A673 (cell line): ENCODE data around the gene RASSF4. TPM values are rescaled to one million over a fixed set of nuclear protein-coding genes. Genes with fewer than 3 reads are reported as not detected.
A peak's percentile ranks its signal among the peaks of the same experiment; 100 is the strongest.

ENCODE experiments used
- BruUV-seq: library from RNA; stranded (reverse); fragments of 400-500 nt; replicated peaks from 2 replicates; lab custom pipeline; 2021; lab: Mats Ljungman, UMichigan
- CTCF ChIA-PET: fragments of 300-600 bp; sonication (Branson Sonifier 250); formaldehyde crosslinking; loops from one replicate; lab custom pipeline; 2022; ENCODE audit warnings: antibody characterized with exemption; lab: Charles Lee
- POLR2A ChIA-PET: fragments of 300-600 bp; sonication (Branson Sonifier 250); formaldehyde crosslinking; loops from one replicate; lab custom pipeline; 2022; ENCODE audit warnings: antibody characterized with exemption; ENCODE audit not compliant: low non-redundant PET; lab: Charles Lee
- DNase-seq: peaks from one replicate; pipeline ENCODE4 v3.0.0-alpha.2; 2015; ENCODE audit warnings: low spot score
- H3K27ac ChIP-seq: fragments of 200-600 bp; sonication (generic); 2 replicates; pipeline ENCODE4 v1.5.1; 2016; ENCODE audit warnings: mixed run types, low read depth, mild to moderate bottlenecking, mixed read lengths, antibody characterized with exemption, low read length; ENCODE audit not compliant: poor library complexity, severe bottlenecking
- H3K27me3 ChIP-seq: fragments of 200-600 bp; sonication (generic); replicated peaks from 2 replicates; pipeline ENCODE4 v1.6.1; 2017; ENCODE audit warnings: mixed run types, low read depth, mild to moderate bottlenecking, mixed read lengths, antibody characterized with exemption, low read length; ENCODE audit not compliant: insufficient read depth, poor library complexity
- H3K36me3 ChIP-seq: fragments of 200-600 bp; sonication (generic); 2 replicates; pipeline ENCODE4 v1.6.1; 2016; ENCODE audit warnings: mixed run types, mild to moderate bottlenecking, mixed read lengths, antibody characterized with exemption, low read length; ENCODE audit not compliant: insufficient read depth, poor library complexity, severe bottlenecking
- H3K4me1 ChIP-seq: fragments of 200-600 bp; sonication (generic); 2 replicates; pipeline ENCODE4 v1.6.1; 2017; ENCODE audit warnings: mixed run types, mild to moderate bottlenecking, mixed read lengths, antibody characterized with exemption, low read length; ENCODE audit not compliant: insufficient read depth, poor library complexity, severe bottlenecking
- H3K4me3 ChIP-seq: fragments of 200-600 bp; sonication (generic); 2 replicates; pipeline ENCODE4 v1.5.1; 2016; ENCODE audit warnings: low read depth, mixed run types, mild to moderate bottlenecking, mixed read lengths, low read length; ENCODE audit not compliant: poor library complexity, severe bottlenecking
- H3K9me3 ChIP-seq: fragments of 200-600 bp; sonication (generic); 2 replicates; pipeline ENCODE4 v1.6.1; 2016; ENCODE audit warnings: mixed run types, low read depth, mild to moderate bottlenecking, mixed read lengths, antibody characterized with exemption, low read length; ENCODE audit not compliant: poor library complexity, severe bottlenecking
- CTCF ChIP-seq: fragments of 300-800, 200-600 bp; sonication (generic); conservative IDR thresholded peaks from 2 replicates; pipeline ENCODE4 v1.5.1; 2017; ENCODE audit warnings: low read depth, mild to moderate bottlenecking, antibody characterized with exemption, low read length, moderate library complexity, mixed read lengths
- EZH2 ChIP-seq: fragments of 200-600 bp; sonication (generic); IDR thresholded peaks from 2 replicates; pipeline ENCODE4 v1.6.1; 2017; ENCODE audit warnings: borderline replicate concordance, low read depth, mild to moderate bottlenecking, mixed read lengths, antibody characterized with exemption, low read length; ENCODE audit not compliant: poor library complexity, severe bottlenecking
- intact Hi-C: fragments of 100-400 bp; cut with micrococcal nuclease; formaldehyde crosslinking; loops from one replicate; pipeline ENCODE4 v1.10.0; 2022; ENCODE audit not compliant: unreplicated experiment
- total RNA-seq: library from RNA; stranded (reverse); gene quantifications from 2 replicates; pipeline ENCODE4 v1.2.3, GENCODE V29; 2021

RASSF4 gene
- total RNA-seq, 1 experiment from 2014 or later = 0.71 TPM

DNA sequence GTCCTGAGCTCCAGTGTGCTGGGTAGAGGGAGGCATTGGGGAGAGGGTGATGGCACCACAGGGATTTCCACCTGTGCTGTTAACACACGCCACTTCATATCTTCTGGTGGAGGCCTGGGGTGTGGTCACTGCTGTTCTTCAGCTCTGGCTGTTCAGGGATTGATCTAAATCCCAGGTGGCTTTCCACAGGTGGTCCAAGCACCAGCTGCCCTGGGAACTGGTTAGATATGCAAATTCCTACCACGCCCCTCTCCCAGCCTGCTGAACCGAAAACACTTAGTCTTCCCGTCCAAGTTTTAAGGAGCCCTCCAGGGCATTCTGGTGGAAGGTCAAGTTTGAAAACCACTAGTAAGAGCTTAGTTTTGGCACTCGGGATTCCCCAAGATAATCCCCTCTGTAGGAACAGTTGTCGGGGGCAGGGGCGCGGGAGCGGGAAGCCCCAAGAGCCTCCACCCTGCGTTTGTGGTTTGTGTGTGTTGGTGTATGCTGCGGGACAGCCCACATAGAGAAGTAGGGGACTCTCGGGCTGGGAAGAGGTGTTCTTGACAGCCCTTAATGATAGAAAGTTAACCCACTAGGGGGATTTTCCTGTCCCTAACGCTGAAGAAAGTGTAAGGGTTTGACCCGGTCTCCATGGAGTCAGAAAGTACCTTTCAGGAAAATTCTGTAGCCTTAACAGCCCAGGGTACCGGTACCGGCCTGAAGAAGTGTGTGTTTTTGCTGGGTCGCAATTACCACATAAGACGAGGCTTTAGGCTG, 13.9 kb downstream of the RASSF4 start:
- Histone ChIP-seq H3K9me3 (no peaks in the 10 kb centered on the region), H3K4me3 (no peak overlapping the region), H3K4me1 (peaks cover 21% of the 10 kb centered on the region), H3K27ac (no peak overlapping the region), H3K27me3 (no peaks in the 10 kb centered on the region), H3K36me3 (no peaks in the 10 kb centered on the region)
- DNase-seq = no peak
- no TSS peak for BruUV-seq
- TF ChIP-seq EZH2 = no peak
- no peak for TF ChIP-seq CTCF
- CTCF ChIA-PET = interaction anchor here (1.2 kb wide), 1 partner anchor 9 kb away, joined by 3 read pairs; no protein-coding TSS in a partner anchor
- POLR2A ChIA-PET = no interaction called here
- intact Hi-C loops = loop anchor here (10.0 kb wide), 1 partner anchor 1299 kb away; no protein-coding TSS in a partner anchor

- Histone ChIP-seq H3K4me1 (peaks cover 27% of the 10 kb centered on the region), H3K9me3 (no peaks in the 10 kb centered on the region), H3K27me3 (no peaks in the 10 kb centered on the region), H3K4me3 (peak overlapping the region; percentile 50), H3K27ac (peak overlapping the region; percentile 65), H3K36me3 (no peaks in the 10 kb centered on the region)
- ChIA-PET POLR2A (no interaction called here), CTCF (interaction anchor here (1.2 kb wide), 1 partner anchor 10 kb away, joined by 3 read pairs; no protein-coding TSS in a partner anchor)
- TF ChIP-seq CTCF = no peak
- no peak for TF ChIP-seq EZH2
- no TSS peak for BruUV-seq
- intact Hi-C loops = loop anchor here (10.0 kb wide), 1 partner anchor 1299 kb away; no protein-coding TSS in a partner anchor
- no peak for DNase-seq
Measured at GRCh38 chr10:44974082-44974627, 14.6 kb downstream of the RASSF4 start.

DNA sequence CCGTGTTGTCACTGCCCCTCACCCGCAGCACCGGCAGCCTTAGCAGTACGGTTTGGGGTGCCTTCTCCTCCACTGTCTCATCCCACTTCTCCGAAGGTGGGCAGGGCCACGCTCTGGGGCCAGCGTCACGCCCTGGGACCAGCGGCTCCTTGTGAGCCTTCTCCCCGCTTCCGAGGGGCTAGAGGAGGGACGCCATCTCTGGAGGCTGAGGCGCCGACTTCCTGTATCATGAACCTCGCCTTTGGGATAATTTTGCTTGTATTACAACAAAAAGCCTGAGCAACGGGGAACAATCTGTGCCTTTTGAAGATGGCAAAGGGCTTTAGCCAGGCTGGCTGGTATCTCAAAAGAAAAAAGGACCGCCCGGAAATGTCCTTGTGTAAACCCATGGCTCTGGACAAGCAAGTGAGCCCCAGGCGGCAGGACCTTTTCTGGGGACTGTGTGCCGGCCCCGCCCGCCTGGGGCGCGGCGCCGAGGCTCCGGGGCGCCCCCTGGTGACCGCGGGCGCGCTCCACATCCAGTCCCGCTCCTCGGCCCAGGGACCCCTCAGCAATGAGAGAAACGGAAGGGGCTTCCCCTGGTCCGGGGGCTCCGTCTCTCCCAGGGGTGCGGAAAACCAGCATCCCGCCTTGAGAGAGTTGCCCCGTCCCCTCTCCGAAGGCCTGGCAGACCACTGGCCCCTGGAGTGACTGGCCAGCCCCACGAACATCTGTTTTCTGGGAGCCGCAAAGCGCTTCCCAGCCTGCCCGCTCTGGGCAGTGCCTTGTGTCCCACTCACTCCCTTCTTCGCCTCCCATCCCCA, 15.2 kb downstream of the RASSF4 start:
- H3K4me3 ChIP-seq = peak overlapping the region; percentile 50
- H3K36me3 ChIP-seq = no peaks in the 10 kb centered on the region
- H3K9me3 ChIP-seq = no peaks in the 10 kb centered on the region
- POLR2A ChIA-PET = no interaction called here
- no TSS peak for BruUV-seq
- peaks cover 31% of the 10 kb centered on the region for H3K4me1 ChIP-seq
- no peaks in the 10 kb centered on the region for H3K27me3 ChIP-seq
- DNase-seq = peak; percentile 68
- peak overlapping the region; percentile 65 for H3K27ac ChIP-seq
- intact Hi-C loops = loop anchor here (5.0 to 10.0 kb wide), 2 partner anchors 43 to 1300 kb away; no protein-coding TSS in a partner anchor
- CTCF ChIA-PET = interaction anchor here (0.9 kb wide), 1 partner anchor 64 kb away, joined by 4 read pairs; no protein-coding TSS in a partner anchor
- TF ChIP-seq EZH2 = no peak
- TF ChIP-seq CTCF = peak; percentile 76
